IMR-90 (cell line): ENCODE results near the gene MXRA8. TPM values are rescaled to one million over a fixed set of nuclear protein-coding genes. Genes with fewer than 3 reads are reported as not detected.
A peak's percentile ranks its signal among the peaks of the same experiment; 100 is the strongest.

Experiments
- ATAC-seq: fragments of 200-7000 bp; cut with Tn5 transposase; 2 replicates; pipeline ENCODE4 v1.9.1; 2020; ENCODE audit warnings: low read depth, mild to moderate bottlenecking, moderate library complexity
- BruUV-seq: library from RNA; stranded (reverse); fragments of 400-500 nt; replicated peaks from 2 replicates; lab custom pipeline; 2021; lab: Mats Ljungman, UMichigan
- CTCF ChIA-PET: fragments of 300-600 bp; formaldehyde crosslinking; extraction: SDS; loops from one replicate; lab custom pipeline; 2021; ENCODE audit warnings: antibody characterized with exemption; lab: Yijun Ruan, JAX
- POLR2A ChIA-PET: fragments of 300-600 bp; sonication (Branson Sonifier 250); formaldehyde crosslinking; loops from one replicate; lab custom pipeline; 2022; ENCODE audit warnings: antibody characterized with exemption; ENCODE audit not compliant: unreplicated experiment; lab: Charles Lee
- DNase-seq: peaks from one replicate; pipeline ENCODE4 v3.0.0; 2013
- H2AFZ ChIP-seq: replicated peaks from 2 replicates; pipeline ENCODE3; 2013; ENCODE audit warnings: low read length, mild to moderate bottlenecking; ENCODE audit not compliant: poor library complexity
- H2AK5ac ChIP-seq: 2 replicates; pipeline ENCODE4 v1.6.1; 2013; ENCODE audit warnings: low read depth, low read length, inconsistent platforms
- H2AK9ac ChIP-seq: replicated peaks from 2 replicates; pipeline ENCODE3; 2013; ENCODE audit warnings: mild to moderate bottlenecking, low read depth, low read length, moderate library complexity; ENCODE audit not compliant: poor library complexity
- H2BK120ac ChIP-seq: 2 replicates; pipeline ENCODE4 v1.6.1; 2013; ENCODE audit warnings: low read depth, low read length, inconsistent platforms
- H2BK15ac ChIP-seq: 3 replicates; pipeline ENCODE4 v1.6.1; 2013; ENCODE audit warnings: low read depth, low read length, inconsistent platforms
- H2BK20ac ChIP-seq: 2 replicates; pipeline ENCODE4 v1.6.1; 2013; ENCODE audit warnings: low read depth, mild to moderate bottlenecking, inconsistent platforms, low read length, moderate library complexity
- H2BK5ac ChIP-seq: 2 replicates; pipeline ENCODE4 v1.6.1; 2013; ENCODE audit warnings: mild to moderate bottlenecking, low read depth, low read length, inconsistent platforms; ENCODE audit not compliant: poor library complexity, severe bottlenecking
- H3K14ac ChIP-seq: replicated peaks from 2 replicates; pipeline ENCODE4 v1.6.1; 2013; ENCODE audit warnings: low read depth, low read length, inconsistent platforms
- H3K18ac ChIP-seq: 2 replicates; pipeline ENCODE4 v1.6.1; 2013; ENCODE audit warnings: low read depth, low read length, control low read depth
- H3K23ac ChIP-seq: 2 replicates; pipeline ENCODE4 v1.6.1; 2013; ENCODE audit warnings: low read depth, low read length, inconsistent platforms
- H3K27ac ChIP-seq: 2 replicates; pipeline ENCODE4 v1.5.1; 2013; ENCODE audit warnings: mild to moderate bottlenecking, control low read depth, low read length; ENCODE audit not compliant: insufficient read depth
- H3K27me3 ChIP-seq: 2 replicates; pipeline ENCODE4 v1.6.1; 2013; ENCODE audit warnings: low read length; ENCODE audit not compliant: control insufficient read depth, insufficient read depth
- H3K36me3 ChIP-seq: 2 replicates; pipeline ENCODE4 v1.6.1; 2013; ENCODE audit warnings: low read length, mixed read lengths; ENCODE audit not compliant: control insufficient read depth, insufficient read depth
- H3K4ac ChIP-seq: 2 replicates; pipeline ENCODE4 v1.6.1; 2013; ENCODE audit warnings: low read depth, low read length, inconsistent platforms
- H3K4me1 ChIP-seq: 2 replicates; pipeline ENCODE4 v1.6.1; 2013; ENCODE audit warnings: low read length, mixed read lengths; ENCODE audit not compliant: control insufficient read depth, insufficient read depth
- H3K4me2 ChIP-seq: 2 replicates; pipeline ENCODE4 v1.6.1; 2013; ENCODE audit warnings: low read depth, mild to moderate bottlenecking, control low read depth, low read length, moderate library complexity
- H3K4me3 ChIP-seq: 2 replicates; pipeline ENCODE4 v1.5.1; 2013; ENCODE audit warnings: low read depth, mild to moderate bottlenecking, control low read depth, low read length, moderate library complexity; ENCODE audit not compliant: insufficient read depth
- H3K56ac ChIP-seq: 2 replicates; pipeline ENCODE4 v1.6.1; 2013; ENCODE audit warnings: low read length, inconsistent platforms; ENCODE audit not compliant: insufficient read depth; ENCODE audit errors: extremely low read depth
- H3K79me1 ChIP-seq, 2 experiments: 2 replicates each; pipeline ENCODE4 v1.6.1; 2013; ENCODE audit warnings: low read length in 2 of 2, inconsistent platforms in 1 of 2, low read depth in 1 of 2
- H3K9ac ChIP-seq: 2 replicates; pipeline ENCODE4 v1.6.1; 2013; ENCODE audit warnings: low read depth, low read length, control low read depth
- H3K9me1 ChIP-seq: 2 replicates; pipeline ENCODE4 v1.6.1; 2013; ENCODE audit warnings: low read length, inconsistent platforms; ENCODE audit not compliant: insufficient read depth
- H3K9me3 ChIP-seq: 2 replicates; pipeline ENCODE4 v1.6.1; 2013; ENCODE audit warnings: low read length; ENCODE audit not compliant: control insufficient read depth, insufficient read depth
- H4K20me1 ChIP-seq: 2 replicates; pipeline ENCODE4 v1.6.1; 2013; ENCODE audit warnings: low read length, inconsistent platforms; ENCODE audit not compliant: insufficient read depth
- H4K5ac ChIP-seq: 2 replicates; pipeline ENCODE4 v1.6.1; 2013; ENCODE audit warnings: mild to moderate bottlenecking, low read depth, low read length, control low read depth
- H4K8ac ChIP-seq, 2 experiments: 2 replicates each; pipeline ENCODE4 v1.6.1; 2013; ENCODE audit warnings: low read depth in 2 of 2, low read length in 2 of 2, control low read depth in 1 of 2, inconsistent platforms in 1 of 2
- H4K91ac ChIP-seq: 2 replicates; pipeline ENCODE4 v1.6.1; 2013; ENCODE audit warnings: low read depth, low read length, inconsistent platforms; ENCODE audit not compliant: insufficient read depth
- BHLHE40 ChIP-seq: fragments of 150-350 bp; IDR thresholded peaks from 2 replicates; pipeline ENCODE4 v1.6.1; 2016; ENCODE audit warnings: mild to moderate bottlenecking, low read depth, low read length
- CEBPB ChIP-seq: IDR thresholded peaks from 2 replicates; pipeline ENCODE4 v1.6.1; 2012; ENCODE audit warnings: low read depth, low read length, improper control_type of control experiment
- CHD1 ChIP-seq: IDR thresholded peaks from 2 replicates; pipeline ENCODE4 v1.6.1; 2012; ENCODE audit warnings: low read depth, low read length, improper control_type of control experiment
- ELK1 ChIP-seq: fragments of 150-350 bp; IDR thresholded peaks from 2 replicates; pipeline ENCODE4 v1.6.1; 2016; ENCODE audit warnings: low read depth, mild to moderate bottlenecking, low read length, moderate library complexity, borderline replicate concordance
- FOS ChIP-seq: fragments of 150-350 bp; IDR thresholded peaks from 2 replicates; pipeline ENCODE4 v1.6.1; 2016; ENCODE audit warnings: low read depth, low read length
- MAFK ChIP-seq: IDR thresholded peaks from 2 replicates; pipeline ENCODE4 v1.6.1; 2012; ENCODE audit warnings: low read depth, low read length, improper control_type of control experiment
- MAZ ChIP-seq: IDR thresholded peaks from 2 replicates; pipeline ENCODE4 v1.6.1; 2012; ENCODE audit warnings: low read depth, mild to moderate bottlenecking, low read length, improper control_type of control experiment, moderate library complexity, borderline replicate concordance
- MXI1 ChIP-seq: IDR thresholded peaks from 2 replicates; pipeline ENCODE4 v1.6.1; 2012; ENCODE audit warnings: low read depth, mild to moderate bottlenecking, low read length, moderate library complexity, borderline replicate concordance
- NFE2L2 ChIP-seq: fragments of 150-350 bp; IDR thresholded peaks from 2 replicates; pipeline ENCODE4 v1.6.1; 2016; ENCODE audit warnings: low read depth, mild to moderate bottlenecking, low read length
- POLR2A ChIP-seq: IDR thresholded peaks from 2 replicates; pipeline ENCODE4 v1.6.1; 2012; ENCODE audit warnings: mild to moderate bottlenecking, low read depth, low read length
- RAD21 ChIP-seq: IDR thresholded peaks from 2 replicates; pipeline ENCODE4 v1.6.1; 2012; ENCODE audit warnings: low read length, improper control_type of control experiment
- RCOR1 ChIP-seq: IDR thresholded peaks from 2 replicates; pipeline ENCODE4 v1.6.1; 2012; ENCODE audit warnings: mild to moderate bottlenecking, low read length, improper control_type of control experiment; ENCODE audit not compliant: insufficient replicate concordance
- RFX5 ChIP-seq: IDR thresholded peaks from 2 replicates; pipeline ENCODE4 v1.8.0; 2012; ENCODE audit warnings: low read depth, mild to moderate bottlenecking, low read length, moderate library complexity
- SMC3 ChIP-seq: fragments of 150-350 bp; IDR thresholded peaks from 2 replicates; pipeline ENCODE4 v1.6.1; 2016; ENCODE audit warnings: low read depth, mild to moderate bottlenecking, antibody characterized with exemption, low read length, moderate library complexity
- USF2 ChIP-seq: fragments of 150-350 bp; IDR thresholded peaks from 2 replicates; pipeline ENCODE4 v1.6.1; 2017; ENCODE audit warnings: mild to moderate bottlenecking, antibody characterized with exemption, low read length, low read depth
- WGBS, 2 experiments: methylation state at CpG; one replicate each; pipeline versions ENCODE4 v1.1.5 to v1.1.7; 2013; ENCODE audit warnings: missing lambda C conversion rate in 2 of 2; ENCODE audit not compliant: insufficient read length in 1 of 2; ENCODE audit errors: extremely low coverage in 2 of 2; 5-methylcytosine and 5-hydroxymethylcytosine counted together
- dilution Hi-C: fragments of 300-500 bp; cut with HindIII; formaldehyde crosslinking; loops from one replicate; pipeline ENCODE4 v1.14.3; 2018; ENCODE audit warnings: low sequenced_read_pairs; ENCODE audit not compliant: unreplicated experiment
- in situ Hi-C: fragments of 300-500 bp; cut with MboI; formaldehyde crosslinking; loops from 3 replicates; pipeline ENCODE4 v1.14.3; 2019; ENCODE audit warnings: low sequenced_read_pairs, inconsistent platforms, mixed read lengths
- intact Hi-C: fragments of 100-400 bp; cut with micrococcal nuclease; formaldehyde crosslinking; loops from 2 replicates; pipeline ENCODE4 v1.10.0; 2022
- polyA plus RNA-seq, 3 experiments: library from polyadenylated mRNA; depleted of rRNA; stranded (reverse); fragments of >200 nt; gene quantifications; 2 replicates each; pipeline ENCODE4 v1.2.3, GENCODE V29; 2012; ENCODE audit warnings: low replicate concordance in 1 of 3
- total RNA-seq: library from RNA; depleted of rRNA; stranded (reverse); fragments of >200 nt; gene quantifications from 2 replicates; pipeline ENCODE4 v1.2.3, GENCODE V29; 2012

MXRA8 gene
- total and polyA plus RNA-seq, 2 of the 4 experiments (the other 2 are of a cell fraction), result 92.5 to 469 TPM

- H3K9ac ChIP-seq, result peak overlapping the region; percentile 31
- peak overlapping the region; percentile 99 for H2BK120ac ChIP-seq
- peaks cover 20% of the 10 kb centered on the region for H4K20me1 ChIP-seq
- 76% methylated on average over 14 of the region's 28 CpGs; no CpG with 5 or more reads in 1 of the 2 experiments for WGBS, 2 experiments
- peak overlapping the region; percentile 71 for H3K23ac ChIP-seq
- H3K56ac ChIP-seq, result peak overlapping the region; percentile 87
- peak overlapping the region; percentile 90; the same call in 2 of the 3 replicates for H2BK15ac ChIP-seq
- peaks cover 13% of the 10 kb centered on the region for H3K9me1 ChIP-seq
- H3K9me3 ChIP-seq, result no peaks in the 10 kb centered on the region
- peak overlapping the region; percentile 81 for H3K14ac ChIP-seq
- peak; percentile 68 for DNase-seq
- H2AK9ac ChIP-seq, result peak overlapping the region; percentile 94
- in situ Hi-C loops, result no loop called here
- H3K4me3 ChIP-seq, result no peak overlapping the region
- H2AFZ ChIP-seq, result peak overlapping the region; percentile 69
- peak overlapping the region; percentile 81 for H2BK20ac ChIP-seq
- peak overlapping the region; percentile 99 for H3K4ac ChIP-seq
- H3K27ac ChIP-seq, result peak overlapping the region; percentile 96
- H3K4me1 ChIP-seq, result peaks cover 31% of the 10 kb centered on the region
- CTCF ChIA-PET, result no interaction called here
- peak overlapping the region; percentile 86 for H4K5ac ChIP-seq
- no TSS peak for BruUV-seq
- H2AK5ac ChIP-seq, result peak overlapping the region; percentile 99
- dilution Hi-C loops, result no loop called here
- H3K18ac ChIP-seq, result peak overlapping the region; percentile 71
- intact Hi-C loops, result loop anchor here (2.0 to 5.0 kb wide), 2 partner anchors 13 to 53 kb away; partner anchors contain the start of genes ACAP3 and PUSL1
- H3K79me1 ChIP-seq, result peaks cover 4 to 17% of the 10 kb centered on the region in 2 experiments; a peak in 3 of 4 replicates
- peak overlapping the region; percentile 31; the same call in 1 of the 2 replicates for H3K4me2 ChIP-seq
- H2BK5ac ChIP-seq, result peak overlapping the region; percentile 96
- H4K91ac ChIP-seq, result peak overlapping the region; percentile 98
- peak overlapping the region; percentile 92 for H4K8ac ChIP-seq
- ATAC-seq, result peak; percentile 0; the same call in 1 of the 2 replicates
- peaks cover 4% of the 10 kb centered on the region; the same call in 1 of the 2 replicates for H3K36me3 ChIP-seq
- no peaks in the 10 kb centered on the region for H3K27me3 ChIP-seq
- POLR2A ChIA-PET, result interaction anchor here (1.0 kb wide), 1 partner anchor 15 kb away, joined by 3 read pairs; the partner anchor contains the start of gene AURKAIP1
- TF ChIP-seq BHLHE40 (0 out of 2 replicates have a peak, but pooled peaks have one; percentile 14), MAFK (no peak), CEBPB (no peak), FOS (no peak), MAZ (0 out of 2 replicates have a peak, but pooled peaks have one; percentile 15), RAD21 (no peak), USF2 (no peak), ELK1 (no peak), MXI1 (no peak), POLR2A (no peak), SMC3 (no peak), NFE2L2 (no peak), CHD1 (no peak), RCOR1 (no peak), RFX5 (no peak)
Observed at GRCh38 chr1:1359664-1360468, 1.5 kb upstream of the MXRA8 start.
